Body of pancreas (tissue), 4 donors: Measurements from ENCODE around the gene KRTAP13-4. TPM values are rescaled to one million over a fixed set of nuclear protein-coding genes. Genes with fewer than 3 reads are reported as not detected.

Source experiments
- ATAC-seq: fragments of 150-250 bp; one replicate; pipeline ENCODE4 v1.9.1; 2016
- DNase-seq, 4 donors: peaks; one replicate each; pipeline ENCODE4 v3.0.0-alpha.2; 2019
- H3K27ac ChIP-seq, 4 donors: fragments of 200-600 bp; sonication (generic); 1 replicate in 3 of 4; 2 replicates in 1 of 4; pipeline versions ENCODE4 v1.5.1 to v1.6.1; 2016 to 2019; ENCODE audit warnings: mild to moderate bottlenecking in 1 of 4, mixed read lengths in 1 of 4, moderate library complexity in 1 of 4
- H3K27me3 ChIP-seq, 2 donors: fragments of 200-600 bp; sonication (generic); one replicate each; pipeline ENCODE4 v1.6.0; 2016; ENCODE audit warnings: mild to moderate bottlenecking in 1 of 2
- H3K36me3 ChIP-seq, 2 donors: fragments of 200-600 bp; sonication (generic); replicated peaks in 1 of 2; 2 replicates each; pipeline ENCODE4 v1.5.1; 2016; ENCODE audit warnings: low read depth in 2 of 2; ENCODE audit not compliant: insufficient read depth in 1 of 2
- H3K4me1 ChIP-seq: fragments of 200-600 bp; sonication (generic); one replicate; pipeline ENCODE4 v1.6.0; 2016
- H3K4me3 ChIP-seq, 2 donors: fragments of 200-600 bp; sonication (generic); 1 replicate in 1 of 2; 2 replicates in 1 of 2; pipeline ENCODE4 v1.5.1; 2016 to 2019
- H3K9me3 ChIP-seq, 3 donors: fragments of 200-600 bp; sonication (generic); 1 replicate in 2 of 3; 2 replicates in 1 of 3; pipeline ENCODE4 v1.5.1; 2016
- CTCF ChIP-seq, 7 experiments: fragments of 450-650 bp in 4 of 7; fragments of 200-600 bp in 3 of 7; sonication (generic) in 3 of 7; IDR thresholded peaks; one replicate each; pipeline ENCODE4 v1.5.1; 2016 to 2019; ENCODE audit warnings: antibody characterized with exemption in 7 of 7
- POLR2A ChIP-seq, 3 donors: fragments of 450-650 bp; IDR thresholded peaks; one replicate each; pipeline ENCODE4 v1.6.1; 2016; ENCODE audit warnings: antibody characterized with exemption in 3 of 3, mild to moderate bottlenecking in 2 of 3
- WGBS, 2 donors: methylation state at CpG; one replicate each; pipeline ENCODE4 v1.1.5; 2017; 5-methylcytosine and 5-hydroxymethylcytosine counted together
- intact Hi-C: fragments of 100-400 bp; cut with DNase I; formaldehyde crosslinking; loops from one replicate; pipeline ENCODE4 v1.15.1; 2023
- total RNA-seq, 2 donors: library from RNA; depleted of rRNA; stranded (reverse); fragments of >200 nt; gene quantifications; one replicate each; pipeline ENCODE4 v1.1.0, GENCODE V29; 2016

Gene KRTAP13-4
- total RNA-seq, 2 donors from 2014 or later: not detected

- DNase-seq (peak; percentile 89 to 94 (median 91)), ATAC-seq (peak; percentile 99)
- intact Hi-C loops: no loop called here
- no peaks in the 10 kb centered on the region for H3K4me1 ChIP-seq
- no peaks in the 10 kb centered on the region for H3K27me3 ChIP-seq
- H3K36me3 ChIP-seq: no peaks in the 10 kb centered on the region
- peak overlapping the region in 1 of 4 donors; percentile 24 for H3K27ac ChIP-seq
- WGBS, 2 donors: 15 to 19% methylated on average over 12 to 14 of the region's 14 CpGs
- TF ChIP-seq CTCF (IDR thresholded peaks at IDR 0.05) (peak in 5 of 7 experiments; percentile 26 to 68 (median 56)), POLR2A (IDR thresholded peaks at IDR 0.05) (peak in 1 of 3 donors; percentile 17)
- no peak overlapping the region for H3K4me3 ChIP-seq
- no peaks in the 10 kb centered on the region for H3K9me3 ChIP-seq
Observed at GRCh38 chr21:30408782-30409494, 21.1 kb upstream of the KRTAP13-4 start.

- no peak overlapping the region for H3K4me3 ChIP-seq
- DNase-seq (no peak), ATAC-seq (no peak)
- H3K4me1 ChIP-seq: no peaks in the 10 kb centered on the region
- H3K9me3 ChIP-seq: no peaks in the 10 kb centered on the region
- no peaks in the 10 kb centered on the region for H3K27me3 ChIP-seq
- TF ChIP-seq POLR2A (IDR thresholded peaks at IDR 0.05): no peak
- TF ChIP-seq CTCF (IDR thresholded peaks at IDR 0.05): no peak
- WGBS, 2 donors: 58 to 63% methylated on average over 5 of the region's 5 CpGs
- H3K27ac ChIP-seq: no peak overlapping the region
- no peaks in the 10 kb centered on the region for H3K36me3 ChIP-seq
- intact Hi-C loops: no loop called here
Observed at GRCh38 chr21:30415993-30416392, 14.0 kb upstream of the KRTAP13-4 start.

GRCh38 chr21:30425826-30426225, 4.2 kb upstream of the KRTAP13-4 start, which contains the start of gene KRTAP13-3:
Gene KRTAP13-3 (minus strand): TSS chr21:30425926. CDS start chr21:30425912, 14 bp downstream.
- WGBS, 2 donors: 67 to 72% methylated on average over 5 of the region's 5 CpGs

GRCh38 chr21:30426731-30427130, 3.3 kb upstream of the KRTAP13-4 start:
- Histone ChIP-seq H3K9me3 (no peaks in the 10 kb centered on the region), H3K4me3 (no peak overlapping the region), H3K27me3 (no peaks in the 10 kb centered on the region), H3K4me1 (no peaks in the 10 kb centered on the region), H3K36me3 (no peaks in the 10 kb centered on the region), H3K27ac (no peak overlapping the region)
- DNase-seq: no peak
- 40 to 42% methylated on average over 3 of the region's 3 CpGs for WGBS, 2 donors
- intact Hi-C loops: no loop called here
- no peak for ATAC-seq
- TF ChIP-seq POLR2A (IDR thresholded peaks at IDR 0.05): no peak
- no peak for TF ChIP-seq CTCF (IDR thresholded peaks at IDR 0.05)

More at GRCh38 chr21:30425826-30426225, 4.2 kb upstream of the KRTAP13-4 start, which contains the start of gene KRTAP13-3:
- H3K4me1 ChIP-seq: no peaks in the 10 kb centered on the region
- no peak within 1 kb of the TSS for H3K27ac ChIP-seq
- H3K27me3 ChIP-seq: no peaks in the 10 kb centered on the region
- TF ChIP-seq CTCF (IDR thresholded peaks at IDR 0.05) (no peak), POLR2A (IDR thresholded peaks at IDR 0.05) (no peak)
- no peaks in the 10 kb centered on the region for H3K36me3 ChIP-seq
- no peaks in the 10 kb centered on the region for H3K9me3 ChIP-seq
- intact Hi-C loops: no loop called here
- DNase-seq (no peak), ATAC-seq (no peak)
- H3K4me3 ChIP-seq: no peak within 1 kb of the TSS
